ENCODE measurements around the gene TSSK2. TPM values are rescaled to one million over a fixed set of nuclear protein-coding genes. Genes with fewer than 3 reads are reported as not detected.

TSSK2 gene
- total RNA-seq, 1 experiment from 2014 or later, result not detected

DNA sequence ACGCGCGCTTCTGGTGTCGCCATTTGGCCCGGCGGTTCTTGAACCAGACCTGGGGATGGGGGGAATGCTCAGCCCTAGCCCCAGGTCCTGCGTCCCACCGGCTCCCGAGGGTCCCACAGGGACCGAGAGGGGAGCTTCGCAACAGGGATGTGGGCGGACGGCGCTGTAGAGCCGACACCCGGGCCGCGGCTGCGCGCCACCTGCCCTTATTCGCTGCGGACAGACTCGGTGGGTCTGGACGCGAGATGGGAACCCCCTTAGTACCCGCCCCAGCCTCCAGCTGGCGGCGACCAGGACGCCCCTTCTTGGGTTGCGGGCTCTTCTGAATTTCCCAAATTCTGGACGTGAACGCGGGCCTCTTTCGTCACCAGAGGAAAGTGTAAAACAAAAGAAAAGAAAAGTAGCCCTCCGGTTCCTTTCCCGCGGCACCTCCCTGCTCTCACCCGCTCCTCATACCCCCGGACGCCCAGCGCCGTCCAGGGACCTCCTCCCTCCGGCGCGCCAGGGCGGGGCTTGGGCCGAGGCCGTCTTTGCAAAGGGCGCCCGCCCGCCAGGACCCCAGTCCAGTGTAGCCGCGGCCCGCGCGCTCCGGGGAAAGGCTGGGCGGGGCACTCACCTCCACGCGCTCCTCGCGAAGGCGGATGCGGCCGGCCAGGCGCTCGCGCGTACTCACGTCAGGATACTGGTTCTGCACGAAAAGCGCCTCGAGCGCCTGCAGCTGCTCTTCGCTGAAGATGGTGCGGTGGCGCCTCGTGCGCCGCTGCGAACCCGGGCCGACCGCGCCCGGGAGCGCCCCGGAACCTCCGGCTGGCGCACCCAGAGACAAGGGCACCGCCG lies 18.2 kb downstream of the TSSK2 start:
- no TSS peak for BruUV-seq (replicated peaks)
- TF ChIP-seq TCF7L2 (IDR thresholded peaks at IDR 0.05; ENCODE audit: low read depth, low read length), result no peak
- in situ Hi-C loops (cut with HindIII; ENCODE audit: low pct_unique_long_range_greater_than_20kb, low sequenced_read_pairs), result no loop called here
- H3K9me3 ChIP-seq (ENCODE audit: control insufficient read depth, insufficient read depth, low read depth, low read length), result no peaks in the 10 kb centered on the region
- POLR2A ChIA-PET, result no interaction called here
- ATAC-seq (peak; percentile 36; the same call in 1 of the 2 replicates), DNase-seq (ENCODE audit: low read depth, low spot score) (no peak)
- no peaks in the 10 kb centered on the region; the same call in 1 of the 2 replicates for H3K36me3 ChIP-seq (ENCODE audit: control insufficient read depth, insufficient read depth, low read length)
- no peaks in the 10 kb centered on the region for H3K4me1 ChIP-seq (ENCODE audit: control insufficient read depth, insufficient read depth, low read length)
- no peak overlapping the region for H3K27ac ChIP-seq (ENCODE audit: low read length)
- H3K4me3 ChIP-seq (ENCODE audit: low read depth in 2 of 2, low read length in 2 of 2), result peak overlapping the region; percentile 18 to 21; a peak in 2 of 4 replicates
- H3K27me3 ChIP-seq (ENCODE audit: control insufficient read depth, insufficient read depth, low read length), result no peaks in the 10 kb centered on the region; the same call in 1 of the 2 replicates
- intact Hi-C loops (cut with micrococcal nuclease; ENCODE audit: unreplicated experiment), result no loop called here
- CTCF ChIA-PET, result interaction anchor here (0.6 kb wide), 1 partner anchor 192 kb away, joined by 4 read pairs; no protein-coding TSS in a partner anchor

DNA sequence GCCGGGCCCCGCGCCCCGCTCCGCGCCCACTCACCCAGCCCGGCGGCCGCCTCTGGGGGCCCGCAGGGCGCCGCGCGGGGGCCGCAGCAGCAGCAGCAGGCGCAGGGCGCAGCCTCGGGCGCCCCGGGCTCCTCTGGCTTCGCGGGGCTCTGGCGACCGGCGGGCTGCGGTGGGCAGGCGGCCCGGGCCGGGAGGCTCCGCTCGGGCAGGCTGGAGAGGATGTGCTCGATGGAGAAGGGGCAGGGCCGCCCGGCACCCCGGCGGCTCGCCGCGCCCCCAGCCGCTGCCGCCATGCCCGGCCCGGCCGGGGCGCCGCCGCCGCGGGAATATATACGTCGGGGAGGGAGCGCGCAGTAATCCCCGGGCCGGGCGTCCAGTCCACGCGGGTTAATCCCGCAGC lies 18.9 kb downstream of the TSSK2 start, which contains the start of gene GSC2:
TSS of gene GSC2 (minus strand) at position 302 of the 400 bp plus-strand sequence. CDS start at position 293, 9 bp downstream.
- TF ChIP-seq, protein P1, sequence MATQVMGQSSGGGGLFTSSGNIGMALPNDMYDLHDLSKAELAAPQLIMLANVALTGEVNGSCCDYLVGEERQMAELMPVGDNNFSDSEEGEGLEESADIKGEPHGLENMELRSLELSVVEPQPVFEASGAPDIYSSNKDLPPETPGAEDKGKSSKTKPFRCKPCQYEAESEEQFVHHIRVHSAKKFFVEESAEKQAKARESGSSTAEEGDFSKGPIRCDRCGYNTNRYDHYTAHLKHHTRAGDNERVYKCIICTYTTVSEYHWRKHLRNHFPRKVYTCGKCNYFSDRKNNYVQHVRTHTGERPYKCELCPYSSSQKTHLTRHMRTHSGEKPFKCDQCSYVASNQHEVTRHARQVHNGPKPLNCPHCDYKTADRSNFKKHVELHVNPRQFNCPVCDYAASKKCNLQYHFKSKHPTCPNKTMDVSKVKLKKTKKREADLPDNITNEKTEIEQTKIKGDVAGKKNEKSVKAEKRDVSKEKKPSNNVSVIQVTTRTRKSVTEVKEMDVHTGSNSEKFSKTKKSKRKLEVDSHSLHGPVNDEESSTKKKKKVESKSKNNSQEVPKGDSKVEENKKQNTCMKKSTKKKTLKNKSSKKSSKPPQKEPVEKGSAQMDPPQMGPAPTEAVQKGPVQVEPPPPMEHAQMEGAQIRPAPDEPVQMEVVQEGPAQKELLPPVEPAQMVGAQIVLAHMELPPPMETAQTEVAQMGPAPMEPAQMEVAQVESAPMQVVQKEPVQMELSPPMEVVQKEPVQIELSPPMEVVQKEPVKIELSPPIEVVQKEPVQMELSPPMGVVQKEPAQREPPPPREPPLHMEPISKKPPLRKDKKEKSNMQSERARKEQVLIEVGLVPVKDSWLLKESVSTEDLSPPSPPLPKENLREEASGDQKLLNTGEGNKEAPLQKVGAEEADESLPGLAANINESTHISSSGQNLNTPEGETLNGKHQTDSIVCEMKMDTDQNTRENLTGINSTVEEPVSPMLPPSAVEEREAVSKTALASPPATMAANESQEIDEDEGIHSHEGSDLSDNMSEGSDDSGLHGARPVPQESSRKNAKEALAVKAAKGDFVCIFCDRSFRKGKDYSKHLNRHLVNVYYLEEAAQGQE (IDR thresholded peaks at IDR 0.05; ENCODE audit: insufficient read depth in 1 of 2, low read depth in 2 of 2, low read length in 1 of 2), result no peak
- TF ChIP-seq, protein P2, sequence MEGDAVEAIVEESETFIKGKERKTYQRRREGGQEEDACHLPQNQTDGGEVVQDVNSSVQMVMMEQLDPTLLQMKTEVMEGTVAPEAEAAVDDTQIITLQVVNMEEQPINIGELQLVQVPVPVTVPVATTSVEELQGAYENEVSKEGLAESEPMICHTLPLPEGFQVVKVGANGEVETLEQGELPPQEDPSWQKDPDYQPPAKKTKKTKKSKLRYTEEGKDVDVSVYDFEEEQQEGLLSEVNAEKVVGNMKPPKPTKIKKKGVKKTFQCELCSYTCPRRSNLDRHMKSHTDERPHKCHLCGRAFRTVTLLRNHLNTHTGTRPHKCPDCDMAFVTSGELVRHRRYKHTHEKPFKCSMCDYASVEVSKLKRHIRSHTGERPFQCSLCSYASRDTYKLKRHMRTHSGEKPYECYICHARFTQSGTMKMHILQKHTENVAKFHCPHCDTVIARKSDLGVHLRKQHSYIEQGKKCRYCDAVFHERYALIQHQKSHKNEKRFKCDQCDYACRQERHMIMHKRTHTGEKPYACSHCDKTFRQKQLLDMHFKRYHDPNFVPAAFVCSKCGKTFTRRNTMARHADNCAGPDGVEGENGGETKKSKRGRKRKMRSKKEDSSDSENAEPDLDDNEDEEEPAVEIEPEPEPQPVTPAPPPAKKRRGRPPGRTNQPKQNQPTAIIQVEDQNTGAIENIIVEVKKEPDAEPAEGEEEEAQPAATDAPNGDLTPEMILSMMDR (IDR thresholded peaks at IDR 0.05), result no peak
- TF ChIP-seq TCF7L2 (IDR thresholded peaks at IDR 0.05; ENCODE audit: low read depth, low read length), result no peak
- TF ChIP-seq POLR2AphosphoS5 (IDR thresholded peaks at IDR 0.05; ENCODE audit: low read depth, low read length), result no peak
- TF ChIP-seq SIN3A (IDR thresholded peaks at IDR 0.05; ENCODE audit: borderline replicate concordance, insufficient read depth, low read depth, low read length), result no peak
- ChIA-PET CTCF (interaction anchor here (0.6 kb wide), 1 partner anchor 193 kb away, joined by 4 read pairs; no protein-coding TSS in a partner anchor), POLR2A (no interaction called here)
- Histone ChIP-seq H3K4me1 (ENCODE audit: control insufficient read depth, insufficient read depth, low read length) (no peaks in the 10 kb centered on the region), H3K27ac (ENCODE audit: low read length) (no peak within 1 kb of the TSS), H3K27me3 (ENCODE audit: control insufficient read depth, insufficient read depth, low read length) (no peaks in the 10 kb centered on the region; the same call in 1 of the 2 replicates), H3K36me3 (ENCODE audit: control insufficient read depth, insufficient read depth, low read length) (no peaks in the 10 kb centered on the region), H3K4me3 (ENCODE audit: low read depth in 2 of 2, low read length in 2 of 2) (peak within 1 kb of the TSS; percentile 18 to 21; a peak in 2 of 4 replicates), H3K9me3 (ENCODE audit: control insufficient read depth, insufficient read depth, low read depth, low read length) (no peaks in the 10 kb centered on the region)
- in situ Hi-C loops (cut with HindIII; ENCODE audit: low pct_unique_long_range_greater_than_20kb, low sequenced_read_pairs), result no loop called here
- intact Hi-C loops (cut with micrococcal nuclease; ENCODE audit: unreplicated experiment), result no loop called here
- no TSS peak for BruUV-seq (replicated peaks)
- ATAC-seq (no peak), DNase-seq (ENCODE audit: low read depth, low spot score) (no peak)
